Esophagus muscularis mucosa (tissue), 4 donors: ENCODE data around the gene KRT20.

Experiments used
- EP300 ChIP-seq: sonication (generic); formaldehyde crosslinking; IDR thresholded peaks from one replicate; pipeline ENCODE4 v1.6.1; 2017; ENCODE audit warnings: antibody characterized with exemption
- POLR2A ChIP-seq: fragments of 450-650 bp; IDR thresholded peaks from one replicate; pipeline ENCODE4 v1.6.1; 2017; ENCODE audit warnings: antibody characterized with exemption, moderate library complexity, mild to moderate bottlenecking, low read depth
- POLR2AphosphoS5 ChIP-seq, 2 donors: sonication (generic); formaldehyde crosslinking; IDR thresholded peaks; one replicate each; pipeline ENCODE4 v1.6.1; 2017; ENCODE audit warnings: antibody characterized with exemption in 2 of 2
- TF ChIP-seq, protein P1 (sequence below), 3 experiments: fragments of 200-600 bp in 2 of 3; fragments of 450-650 bp in 1 of 3; sonication (generic) in 2 of 3; IDR thresholded peaks; one replicate each; pipeline ENCODE4 v1.5.1; 2017 to 2019; ENCODE audit warnings: antibody characterized with exemption in 3 of 3, mild to moderate bottlenecking in 2 of 3, moderate library complexity in 1 of 3

DNA sequence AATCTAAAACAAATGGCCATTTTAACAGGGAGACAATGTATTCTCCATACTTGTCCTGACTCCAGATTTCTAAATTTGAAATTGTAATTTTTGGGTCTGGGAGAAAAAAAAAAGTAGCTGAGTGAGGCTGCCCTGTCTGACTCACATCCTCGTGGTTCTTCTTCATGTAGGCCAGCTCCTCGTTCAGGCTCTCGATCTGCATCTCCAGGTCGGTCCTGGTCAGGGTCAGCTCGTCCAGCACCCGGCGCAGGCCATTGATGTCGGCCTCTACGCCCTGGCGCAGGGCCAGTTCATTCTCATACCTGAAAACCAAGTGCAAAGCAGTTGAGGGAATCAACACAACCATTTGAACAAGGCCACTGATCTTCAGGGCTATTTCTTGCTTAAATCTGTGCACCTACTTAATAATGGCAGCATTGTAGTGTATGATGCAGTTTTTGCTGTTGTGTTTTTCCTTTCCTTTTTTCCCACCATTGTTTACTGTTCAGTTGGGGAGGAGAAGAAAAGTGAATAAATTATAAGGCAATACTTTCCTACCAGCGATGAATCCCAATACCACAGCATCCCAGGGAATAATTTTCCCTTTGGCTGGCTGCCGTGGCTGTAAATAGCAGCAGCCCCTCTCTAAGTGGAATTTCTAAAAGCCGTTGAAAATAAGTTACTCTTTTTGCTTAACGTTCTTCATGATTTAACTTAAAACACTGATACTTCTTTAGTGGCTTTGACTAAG is 20.2 kb downstream of the KRT20 start:
- TF ChIP-seq POLR2A (no peak), EP300 (no peak), POLR2AphosphoS5 (IDR thresholded peaks at IDR 0.05) (no peak)
- TF ChIP-seq, protein P1, sequence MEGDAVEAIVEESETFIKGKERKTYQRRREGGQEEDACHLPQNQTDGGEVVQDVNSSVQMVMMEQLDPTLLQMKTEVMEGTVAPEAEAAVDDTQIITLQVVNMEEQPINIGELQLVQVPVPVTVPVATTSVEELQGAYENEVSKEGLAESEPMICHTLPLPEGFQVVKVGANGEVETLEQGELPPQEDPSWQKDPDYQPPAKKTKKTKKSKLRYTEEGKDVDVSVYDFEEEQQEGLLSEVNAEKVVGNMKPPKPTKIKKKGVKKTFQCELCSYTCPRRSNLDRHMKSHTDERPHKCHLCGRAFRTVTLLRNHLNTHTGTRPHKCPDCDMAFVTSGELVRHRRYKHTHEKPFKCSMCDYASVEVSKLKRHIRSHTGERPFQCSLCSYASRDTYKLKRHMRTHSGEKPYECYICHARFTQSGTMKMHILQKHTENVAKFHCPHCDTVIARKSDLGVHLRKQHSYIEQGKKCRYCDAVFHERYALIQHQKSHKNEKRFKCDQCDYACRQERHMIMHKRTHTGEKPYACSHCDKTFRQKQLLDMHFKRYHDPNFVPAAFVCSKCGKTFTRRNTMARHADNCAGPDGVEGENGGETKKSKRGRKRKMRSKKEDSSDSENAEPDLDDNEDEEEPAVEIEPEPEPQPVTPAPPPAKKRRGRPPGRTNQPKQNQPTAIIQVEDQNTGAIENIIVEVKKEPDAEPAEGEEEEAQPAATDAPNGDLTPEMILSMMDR (IDR thresholded peaks at IDR 0.05), result no peak
